IPS-18c (cell line): ENCODE results near the gene VWA8.

Experiments used
- H3K4me3 ChIP-seq: 2 replicates; pipeline ENCODE4 v1.7.0; 2013; ENCODE audit warnings: low read depth, mild to moderate bottlenecking, low read length, moderate library complexity; ENCODE audit not compliant: insufficient read depth
- H3K9me3 ChIP-seq: one replicate; pipeline ENCODE4 v1.6.1; 2013; ENCODE audit warnings: mild to moderate bottlenecking, low read length, moderate library complexity; ENCODE audit not compliant: control insufficient read depth, insufficient read depth

VWA8 gene

GRCh38 chr13:41613984-41614661, 346.8 kb downstream of the VWA8 start:
- no peaks in the 10 kb centered on the region for H3K9me3 ChIP-seq

DNA sequence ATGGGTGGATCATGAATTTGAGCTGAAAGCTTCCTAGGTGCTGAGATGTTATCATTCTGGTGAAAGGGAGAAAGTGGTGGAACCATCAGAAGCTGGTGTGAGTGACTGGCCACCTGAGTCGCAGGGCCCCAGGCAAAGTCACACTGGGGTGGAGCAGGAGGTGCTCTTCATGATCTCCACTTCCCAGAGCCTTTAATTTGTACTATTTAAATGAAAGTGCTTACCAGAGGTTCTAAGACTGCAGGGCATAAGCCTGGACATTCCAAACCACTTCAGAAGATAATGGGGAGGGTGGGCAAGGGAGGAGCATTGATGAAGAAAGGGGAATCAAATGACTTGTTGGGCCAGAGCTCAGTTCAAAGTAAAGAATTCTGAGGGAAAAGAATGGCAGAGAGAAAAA, 347.4 kb downstream of the VWA8 start:
- no peaks in the 10 kb centered on the region for H3K9me3 ChIP-seq
- H3K4me3 ChIP-seq, result no peak overlapping the region

More at GRCh38 chr13:41613984-41614661, 346.8 kb downstream of the VWA8 start:
- H3K4me3 ChIP-seq, result no peak overlapping the region

DNA sequence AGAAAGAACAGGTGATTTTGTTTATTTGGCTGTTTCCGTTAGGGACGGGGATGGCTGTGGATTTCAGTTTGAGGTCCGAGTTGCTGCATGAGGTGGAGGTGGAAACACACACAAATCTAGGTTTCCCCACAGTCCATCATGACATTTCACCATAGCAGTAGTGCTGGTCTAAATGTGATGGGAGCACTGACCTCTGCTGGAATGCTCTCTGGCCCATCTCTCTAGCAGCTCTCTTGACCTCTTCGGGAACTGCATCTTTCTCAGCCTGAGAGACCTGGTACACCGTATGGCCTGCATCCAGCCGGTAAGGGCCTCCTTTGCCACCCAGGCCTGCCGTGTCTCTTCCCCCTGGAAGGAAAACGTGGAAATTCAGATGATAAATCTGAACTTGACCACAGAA, 349.5 kb downstream of the VWA8 start:
- H3K9me3 ChIP-seq, result no peaks in the 10 kb centered on the region
- no peak overlapping the region for H3K4me3 ChIP-seq

DNA sequence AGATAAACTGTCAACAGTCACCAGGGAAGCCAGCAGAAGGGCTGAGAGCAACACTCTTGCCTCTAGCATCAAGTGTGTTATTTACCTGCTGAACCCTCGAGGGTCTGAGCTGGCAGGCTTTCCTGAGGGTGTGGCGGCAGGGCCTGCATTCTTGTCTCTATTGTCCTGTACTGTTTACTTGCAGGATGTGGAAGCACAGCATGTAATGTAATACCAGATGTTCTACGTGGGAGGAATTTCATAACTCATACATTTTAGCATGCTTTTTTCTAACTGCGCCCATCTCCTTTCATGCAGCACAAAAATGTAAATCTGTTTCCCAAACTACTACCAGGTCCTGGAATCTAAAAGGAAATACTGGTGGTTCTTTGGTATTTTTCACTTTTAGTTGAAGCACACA, 350.5 kb downstream of the VWA8 start:
- no peak overlapping the region for H3K4me3 ChIP-seq
- H3K9me3 ChIP-seq, result no peaks in the 10 kb centered on the region

DNA sequence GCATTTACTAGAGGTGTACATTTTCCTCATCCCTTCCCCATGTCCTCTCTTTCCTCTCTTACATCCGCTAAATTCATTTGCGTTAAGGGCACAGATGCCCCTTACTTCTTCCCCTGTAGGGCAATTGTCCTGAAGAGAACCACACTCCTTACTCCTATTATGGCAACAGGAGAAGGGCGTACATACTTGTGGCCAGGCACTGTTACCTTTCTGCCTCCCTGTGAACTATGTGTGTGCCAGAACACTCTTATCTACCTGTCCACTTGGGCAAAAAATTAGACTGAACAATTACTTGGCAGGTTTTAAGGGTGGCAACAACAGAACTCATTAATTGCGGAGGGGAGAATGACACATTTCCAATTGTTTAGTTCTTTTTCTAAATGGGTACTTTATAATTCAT, 351.1 kb downstream of the VWA8 start:
- Histone ChIP-seq H3K9me3 (no peaks in the 10 kb centered on the region), H3K4me3 (no peak overlapping the region)

DNA sequence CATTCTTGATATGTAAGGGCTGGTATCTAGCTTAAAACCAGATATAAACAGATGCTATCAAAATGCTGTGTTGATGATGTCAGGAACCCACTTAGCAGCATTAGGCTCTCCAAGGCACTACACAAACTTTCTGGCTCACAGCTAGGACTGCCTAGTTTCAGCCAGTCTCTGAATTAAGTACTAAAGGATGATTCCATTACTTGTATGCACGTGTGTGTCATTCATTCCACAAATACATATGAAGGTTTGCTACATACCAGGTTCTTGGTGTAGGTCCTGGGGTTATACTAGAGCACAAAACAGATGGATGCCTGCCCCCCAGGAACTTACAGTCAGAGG, 352.1 kb downstream of the VWA8 start:
- no peaks in the 10 kb centered on the region for H3K9me3 ChIP-seq
- no peak overlapping the region for H3K4me3 ChIP-seq

- no peaks in the 10 kb centered on the region for H3K9me3 ChIP-seq
- H3K4me3 ChIP-seq, result no peak overlapping the region
These were observed 352.6 kb downstream of the VWA8 start for GRCh38 chr13:41608111-41608838.

DNA sequence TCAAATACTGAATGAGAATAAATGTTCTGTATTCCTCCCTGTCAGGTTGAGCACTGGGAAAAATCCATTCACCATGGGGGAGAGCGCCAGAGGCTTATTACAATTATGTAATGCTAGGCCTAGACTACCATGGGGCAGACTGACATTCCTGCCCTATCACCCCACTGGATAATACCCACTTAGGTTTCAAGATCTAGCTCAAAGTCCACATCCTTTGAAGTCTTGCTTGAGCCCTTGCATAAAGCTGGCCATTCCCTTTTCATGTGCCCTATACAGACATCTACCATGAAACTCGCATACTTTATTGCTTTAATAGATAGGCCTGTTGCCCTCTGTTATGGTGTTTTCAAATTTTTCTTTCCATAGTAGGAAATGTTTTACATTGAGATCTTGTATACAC, 354.3 kb downstream of the VWA8 start:
- Histone ChIP-seq H3K9me3 (no peaks in the 10 kb centered on the region), H3K4me3 (no peak overlapping the region)

DNA sequence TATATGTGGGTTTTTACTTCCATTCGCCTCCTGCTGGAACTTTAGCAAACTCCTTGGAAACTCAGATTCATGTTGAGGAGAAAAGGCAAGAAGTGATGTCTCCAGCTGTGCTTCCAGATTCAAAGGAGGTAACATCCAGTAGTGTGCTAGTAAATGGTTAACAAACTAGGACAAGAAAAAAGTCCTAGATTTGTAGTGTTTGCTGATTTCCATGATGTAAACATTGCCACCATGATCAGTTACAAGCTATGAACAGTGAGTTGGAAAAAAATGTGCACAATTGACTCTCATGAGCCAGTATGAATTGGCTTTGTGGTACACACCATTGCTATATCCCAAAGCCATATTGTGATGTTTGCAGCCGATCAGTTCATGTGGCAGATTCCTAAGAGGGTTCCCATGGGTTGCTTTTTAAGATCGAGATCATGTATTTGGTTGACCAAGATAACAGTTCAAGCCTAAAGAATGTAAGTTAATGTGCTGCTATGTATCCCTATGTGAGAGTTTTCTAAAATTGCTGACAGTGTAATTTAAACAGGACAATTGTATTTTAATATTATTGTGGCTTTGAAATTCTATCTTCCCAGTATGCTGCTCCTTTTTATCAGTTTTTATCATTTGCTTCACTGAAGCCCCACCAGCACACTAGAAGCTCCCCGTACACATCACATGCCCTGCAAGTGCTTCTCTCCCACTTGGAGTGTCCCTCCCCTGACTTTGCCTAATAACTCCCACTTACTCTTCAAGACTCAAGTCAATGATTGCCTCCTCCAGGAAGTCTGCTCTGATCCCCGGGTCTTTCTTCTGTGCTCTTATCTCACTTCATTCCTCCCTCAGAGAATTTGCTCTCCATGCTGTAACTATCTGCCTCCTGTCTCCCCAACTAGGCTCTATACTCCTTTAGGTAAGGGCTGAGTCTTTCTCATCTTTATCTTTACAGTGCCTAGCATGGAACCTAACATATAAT, 355.3 kb downstream of the VWA8 start:
- Histone ChIP-seq H3K4me3 (no peak overlapping the region), H3K9me3 (no peaks in the 10 kb centered on the region)

DNA sequence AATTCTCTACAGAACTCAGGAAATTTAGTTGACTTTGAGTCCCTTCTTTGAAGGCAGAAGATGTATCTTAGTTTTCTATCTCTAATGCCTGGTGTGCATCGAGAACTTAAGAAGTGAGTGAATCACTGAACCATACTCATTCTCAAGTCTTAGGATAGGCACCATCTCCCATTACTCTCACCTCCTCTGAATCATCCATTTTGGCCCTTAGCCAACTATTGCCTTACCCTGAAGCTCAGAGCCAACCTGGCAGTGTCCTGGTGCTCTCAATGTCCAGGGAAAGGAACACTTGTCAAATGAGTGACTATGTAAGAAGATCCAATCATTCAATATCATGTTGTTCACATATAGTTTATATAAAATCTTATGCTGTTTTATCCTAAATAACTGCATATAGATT, 357.0 kb downstream of the VWA8 start:
- no peaks in the 10 kb centered on the region for H3K9me3 ChIP-seq

GRCh38 chr13:41601718-41602445, 359.0 kb downstream of the VWA8 start:
- Histone ChIP-seq H3K9me3 (no peaks in the 10 kb centered on the region), H3K4me3 (no peak overlapping the region)

More for the DNA sequence above, 357.0 kb downstream of the VWA8 start:
- H3K4me3 ChIP-seq, result no peak overlapping the region

- no peak overlapping the region for H3K4me3 ChIP-seq
- H3K9me3 ChIP-seq, result no peaks in the 10 kb centered on the region
These were observed 361.3 kb downstream of the VWA8 start for GRCh38 chr13:41599619-41600018.

- Histone ChIP-seq H3K9me3 (no peaks in the 10 kb centered on the region), H3K4me3 (no peak overlapping the region)
These were observed 363.4 kb downstream of the VWA8 start for GRCh38 chr13:41597348-41598041.

GRCh38 chr13:41596190-41596589, 364.7 kb downstream of the VWA8 start:
- H3K9me3 ChIP-seq, result no peaks in the 10 kb centered on the region
- no peak overlapping the region for H3K4me3 ChIP-seq

- Histone ChIP-seq H3K9me3 (no peaks in the 10 kb centered on the region), H3K4me3 (no peak overlapping the region)
These were observed 365.6 kb downstream of the VWA8 start for GRCh38 chr13:41595298-41595697.

DNA sequence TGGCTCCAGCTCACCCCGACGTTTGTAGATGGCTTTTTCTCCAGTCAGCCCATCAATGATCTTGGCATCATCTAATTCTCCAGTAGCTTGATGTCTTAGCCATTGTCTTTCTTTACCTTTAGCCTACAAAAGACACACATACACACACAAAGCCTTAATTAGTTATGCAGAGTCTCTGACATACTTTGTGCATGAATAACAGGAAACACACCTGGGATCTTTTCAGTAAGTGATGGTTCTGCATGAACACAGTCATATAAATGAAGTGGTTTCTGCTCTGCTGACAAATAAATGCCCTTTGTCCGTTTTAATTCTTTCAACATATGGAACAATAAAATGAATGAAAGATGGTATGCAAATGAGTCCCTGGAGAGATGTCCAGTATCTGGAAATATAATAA, 370.3 kb downstream of the VWA8 start:
- Histone ChIP-seq H3K4me3 (no peak overlapping the region), H3K9me3 (no peaks in the 10 kb centered on the region)

DNA sequence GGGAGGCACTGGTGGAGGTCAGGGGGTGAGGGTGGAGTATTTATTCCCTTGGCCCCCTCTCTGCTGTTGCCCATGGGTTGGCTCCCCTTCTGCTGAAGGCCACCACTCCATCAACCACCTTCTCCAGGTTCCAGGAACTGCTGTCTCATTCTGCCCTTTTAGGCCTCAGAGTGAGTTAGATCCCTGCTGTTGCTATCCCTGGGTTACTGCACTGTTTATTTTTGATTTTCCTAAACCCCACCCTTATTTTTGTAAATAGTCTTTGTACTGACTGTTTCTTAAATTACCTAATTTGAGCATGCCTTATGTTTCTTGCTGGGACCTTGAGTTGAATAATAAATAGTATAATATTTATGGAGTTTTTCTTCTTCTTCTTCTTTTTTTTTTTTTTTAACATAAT, 370.8 kb downstream of the VWA8 start:
- no peaks in the 10 kb centered on the region for H3K9me3 ChIP-seq
- H3K4me3 ChIP-seq, result no peak overlapping the region
